Right kidney (tissue), 9 donors: Measurements from ENCODE around the gene CHL1.

Source experiments
- DNase-seq: peaks from one replicate; pipeline ENCODE4 v3.0.0-alpha.2; 2016
- long read RNA-seq, 8 donors: transcript quantifications; one replicate each; lab custom pipeline, GENCODE V29; 2026

Gene CHL1, protein sequence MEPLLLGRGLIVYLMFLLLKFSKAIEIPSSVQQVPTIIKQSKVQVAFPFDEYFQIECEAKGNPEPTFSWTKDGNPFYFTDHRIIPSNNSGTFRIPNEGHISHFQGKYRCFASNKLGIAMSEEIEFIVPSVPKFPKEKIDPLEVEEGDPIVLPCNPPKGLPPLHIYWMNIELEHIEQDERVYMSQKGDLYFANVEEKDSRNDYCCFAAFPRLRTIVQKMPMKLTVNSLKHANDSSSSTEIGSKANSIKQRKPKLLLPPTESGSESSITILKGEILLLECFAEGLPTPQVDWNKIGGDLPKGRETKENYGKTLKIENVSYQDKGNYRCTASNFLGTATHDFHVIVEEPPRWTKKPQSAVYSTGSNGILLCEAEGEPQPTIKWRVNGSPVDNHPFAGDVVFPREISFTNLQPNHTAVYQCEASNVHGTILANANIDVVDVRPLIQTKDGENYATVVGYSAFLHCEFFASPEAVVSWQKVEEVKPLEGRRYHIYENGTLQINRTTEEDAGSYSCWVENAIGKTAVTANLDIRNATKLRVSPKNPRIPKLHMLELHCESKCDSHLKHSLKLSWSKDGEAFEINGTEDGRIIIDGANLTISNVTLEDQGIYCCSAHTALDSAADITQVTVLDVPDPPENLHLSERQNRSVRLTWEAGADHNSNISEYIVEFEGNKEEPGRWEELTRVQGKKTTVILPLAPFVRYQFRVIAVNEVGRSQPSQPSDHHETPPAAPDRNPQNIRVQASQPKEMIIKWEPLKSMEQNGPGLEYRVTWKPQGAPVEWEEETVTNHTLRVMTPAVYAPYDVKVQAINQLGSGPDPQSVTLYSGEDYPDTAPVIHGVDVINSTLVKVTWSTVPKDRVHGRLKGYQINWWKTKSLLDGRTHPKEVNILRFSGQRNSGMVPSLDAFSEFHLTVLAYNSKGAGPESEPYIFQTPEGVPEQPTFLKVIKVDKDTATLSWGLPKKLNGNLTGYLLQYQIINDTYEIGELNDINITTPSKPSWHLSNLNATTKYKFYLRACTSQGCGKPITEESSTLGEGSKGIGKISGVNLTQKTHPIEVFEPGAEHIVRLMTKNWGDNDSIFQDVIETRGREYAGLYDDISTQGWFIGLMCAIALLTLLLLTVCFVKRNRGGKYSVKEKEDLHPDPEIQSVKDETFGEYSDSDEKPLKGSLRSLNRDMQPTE (N-terminal part only)
- long read RNA-seq, donor 1, partial matches to known transcripts: 0 of 1 reads
- long read RNA-seq, donor 1, other reads (novel, unspliced or antisense): 0 of 1 reads
- long read RNA-seq, donor 2: 0 reads
- long read RNA-seq, donor 3: 0 reads
- long read RNA-seq, donor 4: 0 reads
- long read RNA-seq, donor 5: 0 reads
- long read RNA-seq, donor 6, partial matches to known transcripts: 8 of 8 reads
- long read RNA-seq, donor 6, other reads (novel, unspliced or antisense): 0 of 8 reads
- long read RNA-seq, donor 7: 0 reads
- long read RNA-seq, donor 8, partial matches to known transcripts: 0 of 1 reads
- long read RNA-seq, donor 8, other reads (novel, unspliced or antisense): 0 of 1 reads

GRCh38 chr3:196311-197148 lies at the start of gene CHL1:
CHL1 (plus strand) TSS chr3:196763; CDS start chr3:319777, 123,014 bp downstream.
- DNase-seq: peak; percentile 64

DNA sequence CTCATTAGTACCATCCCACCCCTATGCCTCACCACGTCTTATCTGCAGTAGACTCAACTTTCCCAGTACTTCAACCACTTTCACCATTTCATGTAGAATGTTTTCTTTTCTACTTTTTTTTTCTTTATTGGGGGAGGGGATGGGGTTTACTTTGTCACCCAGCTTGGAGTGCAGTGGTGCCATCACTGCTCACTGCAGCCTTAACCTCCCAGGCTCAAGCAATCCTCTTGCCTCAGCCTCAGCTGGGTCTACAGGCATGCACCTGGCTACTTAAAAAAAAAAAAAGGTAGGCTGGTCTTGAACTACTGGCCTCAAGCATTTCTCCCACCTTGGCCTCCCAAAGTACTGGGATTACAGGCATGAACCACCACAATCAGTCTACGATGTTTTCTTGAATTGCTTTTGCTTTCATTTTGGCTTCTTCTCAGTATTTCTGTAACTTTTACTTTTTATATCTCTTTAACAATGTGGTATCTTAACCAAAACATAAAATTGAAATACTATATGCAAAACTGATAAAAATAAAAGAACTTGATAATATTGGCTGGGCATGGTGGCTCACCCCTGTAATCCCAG lies 44.9 kb upstream of the CHL1 start:
- no peak for DNase-seq

DNA sequence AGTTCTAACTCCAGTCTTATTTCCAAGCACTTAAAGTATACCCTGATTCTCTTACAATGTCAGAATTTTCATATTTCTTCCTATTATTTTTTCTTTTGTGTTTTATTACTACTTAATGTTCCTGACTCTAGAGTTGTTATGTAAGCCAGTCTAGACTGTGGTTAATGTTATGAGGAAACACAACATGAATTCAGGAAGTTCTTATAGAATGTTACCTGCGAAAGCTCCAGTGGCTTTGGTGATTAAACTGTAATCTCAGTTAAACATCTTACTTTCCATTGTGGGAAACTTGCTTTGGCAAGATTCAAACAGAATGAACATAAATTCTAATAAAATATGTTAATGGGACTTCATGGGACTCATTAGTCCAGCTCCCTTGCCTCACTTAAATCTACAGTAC lies 36.6 kb upstream of the CHL1 start:
- no peak for DNase-seq

DNA sequence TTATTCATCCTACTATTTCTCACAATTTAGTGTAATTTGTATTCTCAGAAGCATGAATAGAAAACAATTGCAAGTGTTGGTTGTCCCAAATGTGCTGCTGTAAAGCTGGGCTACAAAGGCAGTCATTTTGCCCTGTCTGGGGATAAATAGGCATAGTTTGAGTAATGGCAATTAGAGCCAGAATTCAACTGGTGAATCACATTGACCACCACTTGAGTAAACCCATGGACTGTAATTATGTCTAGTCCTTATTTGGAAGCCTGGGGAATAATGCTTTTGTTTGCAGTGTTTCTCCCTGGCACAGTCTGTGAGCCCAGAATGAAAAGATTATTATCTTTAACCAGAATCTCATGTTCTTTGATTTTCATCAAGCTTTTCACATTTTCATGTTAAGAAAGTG lies 30.5 kb upstream of the CHL1 start:
- DNase-seq: no peak

- no peak for DNase-seq
Observed at GRCh38 chr3:166799-167198, 29.8 kb upstream of the CHL1 start.

DNA sequence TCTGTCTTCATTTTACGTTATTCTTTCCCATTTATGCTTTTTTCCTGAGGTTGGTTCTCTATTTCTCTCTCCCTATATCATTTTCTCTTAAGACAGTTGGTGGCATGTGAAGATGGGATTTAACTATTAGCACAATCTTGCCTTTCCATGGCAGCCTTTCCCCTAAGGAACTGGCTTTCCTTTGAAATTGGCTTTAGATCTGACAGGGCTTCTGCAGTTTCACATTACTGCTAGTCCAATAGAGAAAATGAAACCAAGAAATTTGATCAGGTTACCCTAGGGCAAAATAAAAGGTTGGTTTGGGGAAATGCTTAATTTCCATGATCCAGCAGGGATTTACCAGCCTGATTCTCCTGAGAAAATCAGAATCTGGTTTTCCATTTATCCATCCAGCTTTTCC lies 22.7 kb upstream of the CHL1 start:
- no peak for DNase-seq

GRCh38 chr3:184976-185375 lies 11.6 kb upstream of the CHL1 start:
- no peak for DNase-seq

DNA sequence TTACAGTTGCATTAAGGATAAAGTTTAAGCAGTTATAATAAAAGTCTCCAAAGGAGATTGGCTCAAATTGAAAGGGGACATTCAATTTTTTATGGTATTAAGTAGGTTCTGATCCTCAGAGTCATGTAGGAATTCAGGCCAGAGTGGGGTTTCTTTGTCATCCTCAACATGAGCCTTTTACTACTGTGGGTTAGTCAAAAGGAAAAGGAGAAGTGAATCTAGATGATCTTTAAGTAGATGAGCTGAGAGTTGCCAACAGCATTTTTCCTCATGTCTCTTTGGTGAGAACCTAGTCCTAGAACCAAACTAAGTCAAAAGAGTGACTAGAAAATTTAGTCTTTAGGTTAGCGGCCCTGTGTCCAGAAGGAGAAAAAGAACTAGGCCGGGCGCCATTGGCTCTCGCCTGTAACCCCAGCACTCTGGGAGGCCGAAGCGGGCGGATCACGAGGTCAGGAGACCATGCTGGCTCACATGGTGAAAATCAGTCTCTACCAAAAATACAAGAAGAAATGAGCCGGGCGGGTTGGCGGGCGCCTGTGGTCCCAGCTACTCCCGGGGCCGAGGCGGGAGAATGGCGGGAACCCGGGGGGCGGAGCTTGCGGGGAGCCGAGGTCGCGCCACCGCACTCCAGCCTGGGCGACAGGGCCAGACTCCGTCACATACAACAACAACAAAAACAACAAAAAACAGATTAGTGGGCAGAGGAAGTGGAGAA lies 4.2 kb upstream of the CHL1 start:
- DNase-seq: no peak

GRCh38 chr3:194001-194400 lies 2.6 kb upstream of the CHL1 start:
- no peak for DNase-seq

DNA sequence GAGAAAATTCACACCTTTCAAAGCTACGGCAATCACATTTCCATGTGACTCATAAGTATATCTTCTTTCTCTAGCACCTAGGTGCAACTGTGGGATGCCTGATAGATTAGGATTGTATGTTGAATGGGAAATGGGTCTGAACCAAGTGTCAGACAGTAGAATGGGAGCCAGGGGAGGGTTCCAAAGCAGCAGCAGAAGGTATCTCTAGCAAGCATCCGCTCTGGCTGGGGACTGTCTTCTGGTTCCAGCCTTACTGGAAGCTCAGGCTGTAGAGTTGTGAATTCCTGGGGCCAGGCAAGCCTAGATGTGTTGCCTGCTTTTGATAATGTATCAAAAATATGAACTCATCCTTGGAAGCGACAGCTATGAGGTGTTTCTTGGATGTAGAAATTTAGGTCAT lies 2.1 kb upstream of the CHL1 start:
- no peak for DNase-seq

DNA sequence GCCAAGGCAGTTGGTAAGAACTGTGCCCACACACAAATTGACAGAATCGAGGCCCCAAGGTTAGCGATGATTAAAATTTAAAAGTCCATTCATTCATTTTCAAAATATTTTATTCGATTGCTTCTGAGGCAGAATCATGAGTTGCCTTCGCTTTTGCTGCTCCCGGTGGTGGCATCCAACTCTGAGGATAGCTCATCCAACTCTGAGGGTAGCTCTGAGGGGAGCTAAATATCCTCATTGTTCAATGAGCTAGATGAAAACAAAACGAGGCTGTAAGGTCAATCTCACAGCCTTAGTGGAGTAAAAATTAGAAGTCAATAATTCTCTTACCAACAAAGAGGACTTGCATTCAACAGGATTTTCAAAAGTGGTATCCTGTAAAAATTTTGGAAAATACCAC lies 897 bp upstream of the CHL1 start:
- no peak for DNase-seq

- peak; percentile 43 for DNase-seq
Observed at GRCh38 chr3:197149-197827, 725 bp downstream of the CHL1 start.

DNA sequence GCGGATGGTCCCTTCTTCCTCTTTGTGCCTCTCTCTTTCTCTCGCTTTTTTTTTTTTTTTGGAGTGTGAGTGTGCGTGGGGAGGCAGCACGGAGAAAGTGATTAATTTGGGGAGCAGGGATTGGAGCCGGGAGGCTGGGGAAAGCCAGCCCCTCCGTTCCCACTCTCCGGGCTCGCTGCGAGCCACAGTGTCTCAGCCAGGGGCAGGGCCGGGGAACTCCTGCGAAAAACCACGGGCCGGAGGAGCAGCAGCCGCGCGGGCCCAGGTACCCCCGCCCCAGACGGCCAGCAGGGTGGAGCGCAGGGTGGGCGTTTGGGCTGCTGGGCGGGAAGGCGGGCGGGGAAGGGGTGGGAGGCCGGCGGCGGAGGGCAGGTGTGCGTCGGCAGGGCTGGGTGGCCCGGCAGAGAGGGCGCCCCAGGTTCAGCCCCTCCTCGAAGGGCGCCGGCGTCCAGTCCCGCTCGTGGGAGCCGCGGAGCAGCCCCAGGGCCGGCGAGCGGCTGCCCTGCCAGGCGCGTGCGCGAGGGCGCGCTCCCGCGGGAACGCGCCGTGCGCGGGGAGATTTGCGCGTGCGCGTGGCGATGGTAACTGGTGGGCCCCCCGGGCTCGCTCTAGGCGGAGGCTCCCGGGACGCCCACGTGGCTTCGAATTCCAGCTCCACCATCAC lies 1.4 kb downstream of the CHL1 start:
- DNase-seq: peak; percentile 13

DNA sequence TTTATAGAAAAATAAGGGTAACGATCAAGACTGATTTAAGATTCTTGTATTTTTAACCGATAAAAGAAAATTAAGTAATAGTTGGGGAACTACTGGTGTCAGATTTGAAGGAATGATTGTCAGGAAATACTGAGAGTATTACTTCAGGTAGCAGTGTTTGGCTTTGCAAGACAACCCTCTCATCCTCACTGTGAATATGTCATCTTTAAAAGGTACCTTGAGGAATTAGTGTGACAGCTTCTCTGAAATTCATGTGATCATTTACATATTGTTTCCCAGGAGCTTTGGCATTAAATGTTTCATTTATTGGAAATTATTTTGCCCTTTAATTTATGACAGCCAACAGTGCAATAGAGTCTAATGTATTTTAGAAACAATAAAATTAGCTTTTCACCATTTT lies 3.3 kb downstream of the CHL1 start:
- no peak for DNase-seq

GRCh38 chr3:200758-201325 lies 4.3 kb downstream of the CHL1 start:
- DNase-seq: no peak

DNA sequence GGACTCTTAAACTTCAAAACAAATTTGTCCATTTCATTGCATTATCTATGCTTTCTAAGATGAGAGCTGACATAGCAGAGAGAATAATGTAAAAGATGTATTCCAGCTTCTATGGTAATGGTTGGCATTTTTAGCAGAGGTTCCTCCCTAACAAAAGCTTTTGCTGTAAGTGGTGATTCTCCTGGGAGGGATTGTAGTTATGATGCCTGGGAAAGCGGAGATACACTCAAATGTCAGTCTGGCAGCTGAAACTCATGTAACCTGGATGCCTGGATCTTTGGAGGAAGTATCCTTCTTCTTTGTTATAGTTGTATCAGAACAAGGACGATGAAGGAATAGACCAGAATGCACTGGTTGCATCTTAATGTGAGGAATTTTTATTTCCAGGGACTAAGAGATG lies 7.5 kb downstream of the CHL1 start:
- no peak for DNase-seq

- no peak for DNase-seq
Observed at GRCh38 chr3:207973-208372, 11.4 kb downstream of the CHL1 start.

DNA sequence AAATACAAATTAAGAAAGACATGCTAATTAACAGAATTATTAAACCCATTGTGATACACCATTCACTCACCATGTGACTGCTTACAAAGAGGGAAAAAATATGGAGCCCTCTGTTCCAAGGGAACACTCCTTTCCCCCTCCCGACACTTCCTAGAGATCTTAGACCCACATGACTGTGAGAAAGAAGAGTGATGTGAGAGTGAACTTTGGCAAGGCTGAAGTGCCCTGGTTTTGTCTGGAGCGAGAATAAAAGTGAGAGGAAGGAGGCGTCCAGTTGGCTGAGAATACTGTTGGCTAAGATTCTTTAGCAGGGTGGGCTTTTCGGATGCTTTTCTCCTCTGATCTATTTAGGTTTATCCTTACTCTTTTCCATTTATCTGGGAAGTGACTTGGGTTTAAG lies 14.1 kb downstream of the CHL1 start:
- DNase-seq: no peak

GRCh38 chr3:212432-212831 lies 15.9 kb downstream of the CHL1 start:
- no peak for DNase-seq
